VCaP (cell line): Measurements from ENCODE around the gene SNX15.

Source experiments
- H3K27ac ChIP-seq: fragments of 450-650 bp; 2 replicates; pipeline ENCODE4 v1.5.1; 2017
- TF ChIP-seq, protein P1 (sequence below): fragments of 450-650 bp; conservative IDR thresholded peaks from 2 replicates; pipeline ENCODE4 v1.5.1; 2017; ENCODE audit warnings: mild to moderate bottlenecking, moderate library complexity

SNX15 gene

DNA sequence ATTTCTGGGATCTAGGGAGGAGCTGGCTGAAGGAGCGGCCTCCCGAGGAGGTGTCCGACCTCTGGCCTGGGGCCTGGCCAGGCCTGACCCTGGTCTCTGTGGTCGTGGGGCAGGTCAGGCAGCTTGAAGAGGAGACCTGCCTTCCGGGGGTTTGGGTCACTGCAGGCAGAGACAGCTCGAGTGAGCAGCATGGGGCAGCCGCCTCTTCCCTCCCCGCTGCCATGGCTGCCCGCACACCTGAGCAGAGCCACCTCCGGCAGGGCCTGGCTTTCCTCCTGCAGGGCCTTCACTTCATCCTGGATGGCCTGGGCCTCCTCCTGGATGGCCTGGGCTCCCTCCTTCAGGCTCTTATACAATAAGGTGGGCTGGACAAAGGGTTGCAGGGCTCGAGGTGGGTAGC lies 39.1 kb downstream of the SNX15 start:
- H3K27ac ChIP-seq = no peak overlapping the region
- TF ChIP-seq, protein P1, sequence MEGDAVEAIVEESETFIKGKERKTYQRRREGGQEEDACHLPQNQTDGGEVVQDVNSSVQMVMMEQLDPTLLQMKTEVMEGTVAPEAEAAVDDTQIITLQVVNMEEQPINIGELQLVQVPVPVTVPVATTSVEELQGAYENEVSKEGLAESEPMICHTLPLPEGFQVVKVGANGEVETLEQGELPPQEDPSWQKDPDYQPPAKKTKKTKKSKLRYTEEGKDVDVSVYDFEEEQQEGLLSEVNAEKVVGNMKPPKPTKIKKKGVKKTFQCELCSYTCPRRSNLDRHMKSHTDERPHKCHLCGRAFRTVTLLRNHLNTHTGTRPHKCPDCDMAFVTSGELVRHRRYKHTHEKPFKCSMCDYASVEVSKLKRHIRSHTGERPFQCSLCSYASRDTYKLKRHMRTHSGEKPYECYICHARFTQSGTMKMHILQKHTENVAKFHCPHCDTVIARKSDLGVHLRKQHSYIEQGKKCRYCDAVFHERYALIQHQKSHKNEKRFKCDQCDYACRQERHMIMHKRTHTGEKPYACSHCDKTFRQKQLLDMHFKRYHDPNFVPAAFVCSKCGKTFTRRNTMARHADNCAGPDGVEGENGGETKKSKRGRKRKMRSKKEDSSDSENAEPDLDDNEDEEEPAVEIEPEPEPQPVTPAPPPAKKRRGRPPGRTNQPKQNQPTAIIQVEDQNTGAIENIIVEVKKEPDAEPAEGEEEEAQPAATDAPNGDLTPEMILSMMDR = no peak

- no peak overlapping the region for H3K27ac ChIP-seq
- TF ChIP-seq, protein P1 = no peak
Measured at GRCh38 chr11:65066805-65067291, 39.6 kb downstream of the SNX15 start.

GRCh38 chr11:65067446-65067845 lies 40.2 kb downstream of the SNX15 start:
- TF ChIP-seq, protein P1 = no peak
- H3K27ac ChIP-seq = no peak overlapping the region

- TF ChIP-seq, protein P1 = no peak
- no peak overlapping the region for H3K27ac ChIP-seq
Measured at GRCh38 chr11:65069217-65069616, 42.0 kb downstream of the SNX15 start.

GRCh38 chr11:65071907-65072630 lies 44.8 kb downstream of the SNX15 start:
- no peak overlapping the region for H3K27ac ChIP-seq
- TF ChIP-seq, protein P1 = no peak

DNA sequence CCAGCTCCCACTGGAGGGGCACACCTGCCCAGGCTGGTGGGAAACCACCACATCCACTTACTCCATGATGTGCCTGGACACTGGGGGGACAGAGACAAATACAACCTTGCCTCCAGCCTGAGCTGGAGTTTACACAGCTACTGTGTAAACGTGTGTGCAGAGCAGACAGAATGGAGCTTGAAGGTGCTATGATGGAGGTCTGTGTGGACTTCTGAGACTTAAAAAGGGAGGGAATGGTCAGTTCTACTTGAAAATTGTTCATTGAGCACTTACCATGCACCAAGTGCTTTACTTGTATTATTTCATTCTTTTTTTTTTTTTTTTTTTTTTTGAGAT lies 45.4 kb downstream of the SNX15 start:
- TF ChIP-seq, protein P1 = no peak
- H3K27ac ChIP-seq = no peak overlapping the region

GRCh38 chr11:65077451-65077850 lies 50.2 kb downstream of the SNX15 start:
- H3K27ac ChIP-seq = peak overlapping the region; percentile 41
- TF ChIP-seq, protein P1 = no peak
